Measurements from ENCODE around the gene ARHGEF11.

ARHGEF11 gene

DNA sequence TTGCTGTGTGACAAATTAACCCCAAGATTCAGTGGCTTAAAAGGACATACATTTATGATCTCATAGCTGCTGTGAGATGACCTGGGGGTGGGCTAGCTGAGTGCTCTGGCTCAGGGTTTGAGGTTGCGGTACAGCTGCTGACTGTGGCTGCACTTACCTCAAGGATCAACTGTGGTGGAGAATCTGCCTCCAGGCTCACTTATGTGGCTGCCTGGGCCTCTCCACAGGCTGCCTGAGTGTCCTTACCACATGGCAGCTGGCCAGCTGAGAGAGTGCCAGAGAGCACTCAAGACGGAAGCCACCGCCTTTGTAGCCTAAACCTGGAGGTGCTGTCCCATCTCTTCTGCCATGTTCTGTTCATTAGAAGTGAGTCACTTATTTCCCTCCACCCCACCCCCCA is 119.4 kb downstream of the ARHGEF11 start:
- peak; percentile 52 for DNase-seq

DNA sequence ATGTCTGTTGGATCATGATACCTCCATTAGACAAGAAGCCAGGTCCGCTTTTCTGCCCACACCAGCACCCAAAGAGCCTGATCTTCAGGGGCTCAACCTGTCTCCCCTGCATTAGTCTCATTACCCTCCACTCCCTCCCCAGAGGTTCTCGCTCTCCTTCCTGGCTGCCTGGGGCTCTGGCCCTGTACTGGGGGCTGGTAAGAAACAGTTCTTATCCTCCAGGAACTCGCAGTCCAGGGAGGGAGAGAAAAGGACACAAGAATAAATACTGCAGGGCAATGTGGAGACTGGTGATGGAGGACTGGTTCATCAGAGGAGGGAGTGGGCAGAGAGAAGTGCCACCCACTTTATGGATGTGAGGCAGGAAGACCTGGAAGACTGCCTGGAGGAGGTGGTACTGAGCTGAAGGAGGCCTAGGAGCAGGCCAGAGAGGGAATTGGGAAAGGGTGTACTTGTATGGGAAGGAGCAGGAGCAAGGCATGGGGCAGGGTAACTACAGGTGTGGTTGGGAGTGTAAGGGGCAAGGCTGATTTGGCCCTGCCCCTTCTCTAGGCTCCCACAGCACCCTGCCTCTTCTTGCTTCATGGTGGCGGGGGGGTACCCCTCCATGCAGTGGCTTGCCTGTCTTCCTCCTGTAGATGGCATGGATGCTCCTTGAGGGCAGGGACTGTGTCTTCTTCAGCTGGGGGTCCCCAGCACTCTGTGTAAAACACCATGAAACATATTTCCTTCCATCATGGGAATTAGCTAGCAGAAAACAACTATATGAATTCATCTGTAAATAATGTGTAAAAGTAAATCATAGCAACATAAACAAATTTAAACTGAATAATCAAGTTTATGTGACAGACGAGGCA is 120.2 kb downstream of the ARHGEF11 start:
- no peak for DNase-seq

DNA sequence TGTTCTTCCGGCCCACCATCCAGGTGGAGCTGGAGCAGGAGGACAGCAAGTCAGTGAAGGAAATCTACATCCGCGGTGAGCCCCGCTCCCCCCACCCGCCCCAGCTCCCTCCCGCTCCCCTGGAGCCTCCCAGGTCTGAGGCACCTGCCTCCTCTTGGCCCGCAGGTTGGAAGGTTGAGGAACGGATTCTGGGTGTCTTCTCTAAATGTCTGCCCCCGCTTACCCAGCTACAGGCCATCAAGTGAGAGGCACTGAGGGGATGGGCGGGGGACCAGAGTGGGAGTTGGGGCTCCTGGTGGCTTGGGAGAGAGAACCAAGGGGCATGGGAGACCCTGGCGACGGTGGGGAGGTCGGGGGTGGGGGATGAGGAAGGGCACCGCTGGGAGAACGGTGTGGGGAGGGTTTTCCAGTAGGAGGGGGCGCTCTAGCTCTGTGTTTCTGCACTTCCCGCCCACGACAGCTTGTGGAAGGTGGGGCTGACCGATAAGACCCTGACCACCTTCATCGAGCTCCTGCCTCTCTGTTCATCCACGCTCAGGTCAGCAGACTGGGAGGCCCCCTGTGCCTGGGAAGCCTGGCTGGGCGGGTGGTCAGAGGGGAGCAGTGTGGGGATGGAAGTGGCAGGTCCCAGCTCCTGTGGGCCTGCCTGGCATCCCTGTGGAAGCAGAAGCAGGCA is 120.9 kb downstream of the ARHGEF11 start:
- no peak for DNase-seq

DNA sequence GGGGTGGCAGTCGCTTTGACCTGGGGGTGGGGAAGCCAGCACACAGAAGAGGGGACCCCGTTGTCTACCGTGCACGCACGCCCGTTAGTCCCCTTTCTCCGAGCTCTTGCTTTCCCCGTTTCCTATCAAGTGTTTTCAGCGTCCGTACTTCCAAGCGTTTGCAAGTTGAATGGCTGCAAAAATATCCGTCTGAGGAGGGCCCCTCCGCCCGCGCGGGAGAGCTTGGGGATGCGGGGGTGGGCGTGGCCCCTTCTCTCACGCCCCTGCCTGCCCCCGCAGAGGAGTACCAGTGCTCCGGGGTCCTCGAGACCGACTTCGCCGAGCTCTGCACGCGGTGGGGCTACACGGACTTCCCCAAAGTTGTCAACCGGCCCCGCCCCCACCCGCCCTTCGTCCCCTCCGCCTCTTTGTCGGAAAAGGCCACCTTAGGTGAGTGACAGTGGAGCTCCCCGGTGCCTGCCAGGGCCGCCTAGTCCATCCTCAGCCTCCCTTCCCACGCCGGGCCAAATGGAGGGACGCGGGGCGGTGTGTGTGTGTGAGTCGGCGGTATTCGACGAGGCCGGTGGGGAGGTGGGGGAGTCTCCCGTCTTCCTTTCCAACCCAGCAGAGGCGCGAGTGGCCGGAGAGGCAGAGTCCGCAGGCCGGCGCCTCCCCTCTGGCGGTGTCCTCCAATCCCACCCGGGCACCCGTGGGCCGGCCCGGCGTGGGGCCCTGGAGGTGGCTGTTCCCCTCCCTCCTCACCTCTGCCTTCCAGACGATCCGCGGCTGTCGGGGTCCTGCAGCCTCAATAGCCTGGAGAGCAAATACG is 121.7 kb downstream of the ARHGEF11 start:
- DNase-seq, result no peak

DNA sequence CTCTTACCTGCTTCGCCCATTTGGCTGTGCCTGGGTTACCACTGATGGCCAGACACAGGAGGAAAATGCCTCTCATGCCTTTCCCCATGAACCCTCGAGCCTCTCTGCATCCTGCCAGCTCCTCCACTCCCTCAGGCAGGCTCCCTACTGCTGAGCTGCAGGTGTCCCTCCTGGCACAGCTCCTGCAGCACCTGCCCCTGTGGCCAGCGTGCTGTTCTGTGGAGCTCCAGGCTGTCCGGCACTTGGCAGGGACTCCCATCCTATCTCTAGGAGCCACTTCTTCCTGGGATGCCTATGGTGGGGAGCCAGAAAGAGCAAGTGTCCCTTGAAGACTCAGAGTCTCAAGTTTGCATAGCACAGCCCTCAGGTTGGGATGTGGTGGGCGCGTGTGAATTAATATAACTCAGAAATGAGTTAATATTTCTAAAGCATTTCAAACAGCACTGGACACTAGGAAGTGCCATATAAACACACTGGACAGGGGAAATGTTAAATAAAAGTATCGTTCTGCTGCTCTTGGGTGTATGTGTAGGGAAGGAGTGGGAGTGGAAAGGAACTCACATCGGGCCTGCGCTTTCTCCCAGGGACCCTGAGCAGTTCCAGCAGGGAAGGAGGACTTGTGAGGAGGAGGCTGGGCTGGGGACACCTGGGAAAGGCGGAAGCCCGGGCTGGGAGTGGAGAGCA is 122.4 kb downstream of the ARHGEF11 start:
- DNase-seq, result peak; percentile 23

DNA sequence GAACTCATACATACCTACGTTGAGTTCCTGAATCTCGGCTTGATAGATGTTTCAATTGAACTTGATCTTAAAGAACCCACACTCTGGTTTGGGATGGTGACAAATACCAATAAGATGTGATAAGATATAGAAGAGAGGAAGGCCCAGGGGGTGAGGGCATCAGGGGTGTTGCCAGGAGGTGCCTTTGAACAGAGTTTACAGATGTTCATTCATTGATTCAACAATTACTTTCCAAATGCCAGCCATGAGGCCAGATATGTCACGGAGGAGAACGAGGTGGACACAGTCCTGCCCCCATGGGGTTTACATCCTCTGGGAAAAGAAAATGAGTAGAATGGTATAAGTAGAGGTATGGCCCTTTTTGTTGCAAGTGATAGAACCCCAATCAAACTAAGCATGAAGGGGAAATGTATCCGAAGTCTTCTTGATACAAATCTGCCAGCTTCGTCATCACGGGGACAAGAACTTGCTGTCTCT is 124.5 kb downstream of the ARHGEF11 start:
- DNase-seq, result no peak

DNA sequence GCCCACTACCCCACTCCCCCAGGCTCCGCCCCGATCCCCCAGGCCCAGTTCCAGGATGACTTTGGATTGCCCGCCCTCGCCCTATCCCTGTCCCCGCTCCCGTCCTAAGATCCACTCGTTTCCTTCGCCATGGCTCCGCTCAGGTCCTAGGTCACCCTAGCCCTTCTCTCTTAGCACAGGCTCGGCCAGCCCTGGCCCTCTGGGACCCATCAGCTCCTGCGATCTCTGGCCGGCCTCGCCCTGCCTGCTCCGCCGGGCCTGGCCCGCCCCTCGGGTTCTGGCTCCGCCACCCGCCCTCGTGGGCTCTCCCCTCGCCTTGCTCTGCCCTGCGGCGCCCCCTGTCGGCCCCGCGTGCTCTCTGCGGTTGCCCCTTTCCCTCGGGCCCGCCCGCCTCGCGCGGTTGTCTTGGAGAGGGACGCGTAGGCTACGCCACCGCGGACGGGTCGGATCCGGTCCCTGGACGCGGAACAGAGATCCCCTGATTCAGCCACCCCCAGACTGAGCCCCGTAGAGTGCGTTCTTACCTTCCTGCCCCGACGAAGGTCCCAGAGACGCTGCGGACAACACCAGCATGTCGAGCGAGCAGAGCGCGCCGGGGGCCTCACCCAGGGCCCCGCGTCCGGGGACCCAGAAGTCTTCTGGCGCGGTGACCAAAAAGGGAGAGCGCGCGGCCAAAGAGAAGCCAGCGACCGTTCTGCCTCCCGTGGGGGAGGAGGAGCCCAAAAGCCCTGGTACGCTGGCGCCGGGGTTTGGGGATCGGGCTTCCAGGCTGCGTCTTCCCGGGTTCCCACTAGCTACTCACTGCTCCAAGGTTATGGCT is 125.1 kb downstream of the ARHGEF11 start, which contains the start of gene LRRC71:
Gene LRRC71, plus strand, starts transcription at position 400 of the 820 bp plus-strand sequence. Its CDS starts 172 bp downstream, at position 572.
- peak; percentile 65 for DNase-seq

DNA sequence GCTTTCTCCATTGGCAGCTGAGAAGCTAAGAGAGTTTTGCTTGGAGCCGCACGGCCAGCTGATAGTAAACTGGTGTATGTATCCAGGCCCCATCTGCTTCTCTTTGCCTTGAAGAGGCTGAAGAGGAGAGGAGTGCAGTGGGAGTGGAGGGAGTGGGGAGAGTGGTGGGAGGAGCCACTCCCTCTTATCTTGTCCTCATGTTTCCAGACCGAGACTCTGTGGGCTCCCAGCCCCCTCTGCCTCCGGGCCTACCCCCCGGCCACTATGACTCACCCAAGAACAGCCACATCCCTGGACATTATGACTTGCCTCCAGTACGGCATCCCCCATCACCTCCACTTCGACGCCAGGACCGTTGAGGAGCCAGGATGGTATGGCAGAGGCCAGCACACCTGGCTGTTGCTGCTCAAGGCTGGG is 131.1 kb downstream of the ARHGEF11 start:
- no peak for DNase-seq

DNA sequence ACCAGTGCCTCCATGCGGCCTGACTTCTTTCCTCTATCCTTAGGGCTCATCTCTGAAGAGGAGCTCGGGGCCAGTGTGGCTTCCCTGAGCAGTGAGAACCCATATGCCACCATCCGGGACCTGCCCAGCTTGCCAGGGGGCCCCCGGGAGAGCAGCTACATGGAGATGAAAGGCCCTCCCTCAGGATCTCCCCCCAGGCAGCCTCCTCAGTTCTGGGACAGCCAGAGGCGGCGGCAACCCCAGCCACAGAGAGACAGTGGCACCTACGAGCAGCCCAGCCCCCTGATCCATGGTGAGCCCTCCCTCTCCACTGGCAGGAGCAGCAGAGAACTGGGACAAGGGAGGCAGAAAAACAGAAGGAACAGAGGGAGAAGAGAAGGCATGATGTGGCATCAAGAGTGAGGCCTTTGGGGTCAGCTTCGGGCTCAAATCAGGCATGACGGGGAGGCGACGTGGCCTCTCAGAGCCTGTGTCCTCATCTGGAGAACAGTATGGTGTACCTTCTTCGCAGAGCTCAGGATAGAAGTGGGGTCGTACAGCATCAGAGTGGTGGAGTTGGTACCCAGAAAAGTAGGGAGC is 131.6 kb downstream of the ARHGEF11 start:
- DNase-seq, result no peak

DNA sequence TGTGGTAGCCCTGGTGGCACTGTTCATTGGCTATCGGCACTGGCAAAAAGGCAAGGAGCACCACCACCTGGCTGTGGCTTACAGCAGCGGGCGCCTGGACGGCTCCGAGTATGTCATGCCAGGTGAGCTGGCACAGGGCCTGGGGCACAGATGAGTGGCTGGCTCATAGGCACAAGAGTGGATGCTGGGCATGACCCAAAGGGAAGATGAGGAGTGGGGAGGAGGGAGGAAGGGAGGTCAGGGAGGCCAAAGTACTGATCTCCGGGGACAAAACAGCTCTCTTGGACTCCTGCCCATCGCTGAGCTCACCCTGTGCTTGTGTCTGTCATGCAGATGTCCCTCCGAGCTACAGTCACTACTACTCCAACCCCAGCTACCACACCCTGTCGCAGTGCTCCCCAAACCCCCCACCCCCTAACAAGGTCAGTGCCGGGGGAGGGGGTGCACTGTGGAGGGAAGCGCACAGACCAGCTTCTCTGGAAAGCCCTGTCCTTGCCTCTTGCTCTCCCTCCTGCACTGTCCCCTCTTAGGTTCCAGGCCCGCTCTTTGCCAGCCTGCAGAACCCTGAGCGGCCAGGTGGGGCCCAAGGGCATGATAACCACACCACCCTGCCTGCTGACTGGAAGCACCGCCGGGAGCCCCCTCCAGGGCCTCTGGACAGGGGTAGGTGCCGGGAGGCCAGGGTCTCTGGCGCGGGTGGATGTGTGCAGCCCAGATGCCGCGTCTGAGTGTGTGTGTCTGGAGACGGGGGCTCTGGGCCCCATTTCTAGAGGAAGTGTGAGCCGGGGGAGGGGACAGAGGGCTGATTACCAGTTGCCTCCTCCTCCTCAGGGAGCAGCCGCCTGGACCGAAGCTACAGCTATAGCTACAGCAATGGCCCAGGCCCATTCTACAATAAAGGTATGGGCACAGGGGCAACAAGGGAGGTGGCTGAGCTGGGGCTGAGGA is 132.4 kb downstream of the ARHGEF11 start:
- peak; percentile 69 for DNase-seq

DNA sequence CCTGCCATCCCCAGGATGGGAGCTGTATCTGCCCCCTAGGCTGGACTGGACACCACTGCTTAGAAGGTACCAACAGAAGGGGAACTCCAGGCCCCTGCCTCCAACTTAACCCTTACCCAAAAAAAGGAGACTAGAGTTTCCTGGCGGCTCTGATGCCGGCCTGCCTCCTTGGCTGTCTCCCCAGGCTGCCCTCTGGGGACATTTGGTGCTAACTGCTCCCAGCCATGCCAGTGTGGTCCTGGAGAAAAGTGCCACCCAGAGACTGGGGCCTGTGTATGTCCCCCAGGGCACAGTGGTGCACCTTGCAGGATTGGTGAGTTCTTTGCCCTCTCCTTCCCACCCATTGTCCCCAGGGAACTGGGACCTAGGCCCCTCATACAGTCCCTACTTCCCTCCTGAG is 133.2 kb downstream of the ARHGEF11 start:
- DNase-seq, result no peak

DNA sequence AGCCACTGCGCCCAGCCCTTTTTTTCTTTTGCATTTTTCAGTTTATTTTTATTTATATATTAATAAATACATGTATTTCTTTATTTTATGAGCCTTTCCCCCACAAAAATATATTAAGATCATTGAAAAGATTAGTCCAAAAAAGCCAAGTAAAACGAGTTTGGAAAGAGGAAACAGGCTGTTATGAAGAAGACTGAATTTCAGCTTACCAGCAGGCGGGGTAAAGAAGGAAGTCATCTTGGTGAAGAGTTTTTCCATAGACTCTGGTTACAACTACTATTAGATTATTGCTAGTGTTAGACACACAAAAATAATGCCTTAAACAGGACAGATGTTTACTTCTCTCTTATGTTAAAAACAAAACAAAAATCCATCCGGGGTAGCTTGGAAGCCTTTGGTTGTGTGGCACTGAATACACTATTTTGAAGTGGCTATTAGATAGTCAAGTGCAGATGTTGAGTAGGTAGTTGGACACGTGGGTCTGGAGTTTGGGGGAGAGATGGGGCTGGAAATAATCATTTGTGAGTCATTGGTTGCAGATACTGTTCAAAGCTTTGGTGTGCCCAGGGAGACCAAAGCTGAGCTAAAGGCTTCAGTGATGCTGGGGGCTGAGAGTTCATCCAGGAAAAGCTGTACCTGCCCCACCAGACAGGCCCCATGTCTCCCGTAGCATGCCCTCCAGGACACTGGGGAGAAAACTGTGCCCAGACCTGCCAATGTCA is 133.8 kb downstream of the ARHGEF11 start:
- no peak for DNase-seq

DNA sequence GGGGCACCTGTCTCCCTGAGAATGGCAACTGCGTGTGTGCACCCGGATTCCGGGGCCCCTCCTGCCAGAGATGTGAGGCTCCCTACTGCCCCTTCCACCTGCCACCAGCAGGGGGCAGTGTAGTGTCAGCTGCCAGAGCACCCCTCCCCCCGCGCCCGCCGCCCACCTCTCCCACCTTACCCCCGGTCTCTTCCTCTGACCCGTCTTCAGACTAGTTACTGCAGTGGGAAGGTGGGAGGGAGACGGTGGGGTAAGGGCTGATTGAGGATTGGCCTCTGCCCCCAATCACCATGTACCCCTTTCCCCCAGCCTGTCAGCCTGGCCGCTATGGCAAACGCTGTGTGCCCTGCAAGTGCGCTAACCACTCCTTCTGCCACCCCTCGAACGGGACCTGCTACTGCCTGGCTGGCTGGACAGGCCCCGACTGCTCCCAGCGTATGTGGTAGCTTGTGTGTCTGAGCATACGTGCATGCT is 135.2 kb downstream of the ARHGEF11 start:
- peak; percentile 9 for DNase-seq

DNA sequence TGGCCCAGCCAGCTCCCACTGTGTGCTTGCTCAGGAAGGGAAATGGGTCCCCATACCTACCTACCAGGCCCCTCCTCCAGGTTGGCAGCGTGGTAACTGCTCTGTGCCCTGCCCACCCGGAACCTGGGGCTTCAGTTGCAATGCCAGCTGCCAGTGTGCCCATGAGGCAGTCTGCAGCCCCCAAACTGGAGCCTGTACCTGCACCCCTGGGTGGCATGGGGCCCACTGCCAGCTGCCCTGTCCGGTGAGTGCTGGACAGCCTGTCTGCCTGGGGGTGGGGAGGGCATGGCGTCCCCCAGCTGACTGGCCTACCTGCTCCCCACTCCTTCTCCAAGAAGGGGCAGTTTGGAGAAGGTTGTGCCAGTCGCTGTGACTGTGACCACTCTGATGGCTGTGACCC is 135.9 kb downstream of the ARHGEF11 start:
- DNase-seq, result no peak

DNA sequence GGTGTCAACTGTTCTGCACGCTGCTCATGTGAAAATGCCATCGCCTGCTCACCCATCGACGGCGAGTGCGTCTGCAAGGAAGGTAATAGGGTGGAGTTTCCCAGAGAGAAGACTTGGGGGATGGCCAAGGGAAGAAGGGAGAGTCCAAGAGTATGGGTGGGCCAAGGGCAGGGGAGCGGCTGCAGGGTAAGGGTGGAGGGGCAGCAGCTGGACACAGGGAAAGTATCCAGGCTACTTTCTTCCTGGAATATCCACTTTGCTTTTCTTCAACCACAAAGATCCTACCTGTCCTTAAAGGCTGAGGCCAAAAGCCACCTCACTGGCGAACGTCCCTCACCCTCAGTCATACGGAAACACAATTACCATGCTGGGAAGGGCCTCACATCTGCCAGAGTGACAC is 136.6 kb downstream of the ARHGEF11 start:
- no peak for DNase-seq

DNA sequence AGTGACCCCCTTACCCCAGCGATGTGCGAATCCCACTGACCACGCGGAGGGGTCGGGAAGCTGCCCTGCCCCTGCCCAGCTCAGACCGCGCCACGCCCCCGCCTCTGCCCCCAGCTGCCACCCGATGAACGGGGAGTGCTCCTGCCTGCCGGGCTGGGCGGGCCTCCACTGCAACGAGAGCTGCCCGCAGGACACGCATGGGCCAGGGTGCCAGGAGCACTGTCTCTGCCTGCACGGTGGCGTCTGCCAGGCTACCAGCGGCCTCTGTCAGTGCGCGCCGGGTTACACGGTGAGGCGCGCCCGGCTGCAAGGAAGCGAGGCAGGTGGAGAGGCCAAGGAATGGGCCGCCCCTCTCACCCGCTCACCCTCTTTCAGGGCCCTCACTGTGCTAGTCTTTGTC is 137.0 kb downstream of the ARHGEF11 start:
- no peak for DNase-seq

DNA sequence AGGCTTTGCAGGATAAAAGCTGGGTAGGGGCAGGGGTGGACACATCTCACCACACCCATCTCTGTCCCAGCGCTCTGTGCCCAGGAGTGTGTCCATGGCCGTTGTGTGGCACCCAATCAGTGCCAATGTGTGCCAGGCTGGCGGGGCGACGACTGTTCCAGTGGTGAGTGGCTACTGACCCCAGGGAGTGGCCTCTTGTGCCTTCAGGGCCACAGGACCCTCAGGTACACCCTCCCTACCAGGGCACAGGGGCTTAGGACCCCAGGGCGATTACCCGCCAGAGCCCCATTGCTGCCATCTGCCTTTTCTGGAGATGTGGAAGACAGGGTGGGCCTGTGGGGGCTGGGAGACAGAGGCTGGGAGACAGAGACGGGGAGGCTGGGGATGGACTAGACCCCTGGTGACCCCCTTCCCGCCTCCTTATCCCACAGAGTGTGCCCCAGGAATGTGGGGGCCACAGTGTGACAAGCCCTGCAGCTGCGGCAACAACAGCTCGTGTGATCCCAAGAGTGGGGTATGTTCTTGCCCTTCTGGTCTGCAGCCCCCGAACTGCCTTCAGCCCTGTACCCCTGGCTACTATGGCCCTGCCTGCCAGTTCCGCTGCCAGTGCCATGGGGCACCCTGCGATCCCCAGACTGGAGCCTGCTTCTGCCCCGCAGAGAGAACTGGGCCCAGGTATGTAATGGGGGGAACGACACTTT is 139.2 kb downstream of the ARHGEF11 start:
- no peak for DNase-seq

DNA sequence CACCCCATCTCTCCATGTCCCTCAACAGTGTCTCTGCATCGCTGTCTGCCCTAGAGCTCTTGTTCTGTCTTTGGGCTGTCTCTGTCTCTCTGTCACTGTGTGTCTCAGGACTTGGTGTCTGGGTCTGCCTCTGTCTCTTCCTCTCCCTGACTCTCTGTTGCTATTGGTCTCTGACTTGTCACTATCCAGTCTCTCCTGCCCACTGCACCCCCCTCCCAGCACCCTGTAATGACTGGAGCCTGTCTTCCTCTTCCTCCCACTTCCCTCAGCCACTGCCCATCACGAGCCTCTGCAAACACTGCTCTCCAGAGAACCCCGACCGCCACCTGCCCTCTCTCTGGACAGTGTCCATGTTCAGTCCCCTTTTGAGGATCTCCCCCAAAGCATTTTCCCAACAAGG is 139.9 kb downstream of the ARHGEF11 start:
- no peak for DNase-seq

DNA sequence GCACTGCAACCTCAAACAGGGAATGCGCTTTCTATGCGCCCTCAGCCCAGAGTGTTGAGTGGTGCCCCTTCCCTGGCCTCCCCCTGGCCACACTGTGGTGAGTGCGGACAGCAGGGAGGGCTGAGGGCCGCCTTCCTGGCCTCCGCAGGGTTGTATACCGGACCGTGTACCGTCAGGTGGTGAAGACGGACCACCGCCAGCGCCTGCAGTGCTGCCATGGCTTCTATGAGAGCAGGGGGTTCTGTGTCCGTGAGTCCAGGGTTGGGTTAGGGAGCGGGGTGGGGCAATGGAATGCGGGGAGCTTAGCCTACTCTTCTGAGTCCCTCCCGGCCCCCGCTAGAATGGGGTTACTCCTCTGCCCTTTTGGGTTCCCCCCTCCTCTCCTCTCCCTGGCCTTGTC is 140.4 kb downstream of the ARHGEF11 start:
- DNase-seq, result no peak
